Ureter (tissue), 1 donor: ENCODE results near the gene CYP4F3. TPM values are rescaled to one million over a fixed set of nuclear protein-coding genes. Genes with fewer than 3 reads are reported as not detected.
"Not testable (repeated sequence)": the region's sequence is repeated elsewhere in the genome, so short reads cannot be mapped to it uniquely, and the experiment has no call there.

Experiments used
- DNase-seq: peaks from one replicate; pipeline ENCODE4 v3.0.0-alpha.2; 2020; ENCODE audit warnings: low spot score
- total RNA-seq: library from RNA; stranded (reverse); gene quantifications from one replicate; pipeline ENCODE4 v1.2.4, GENCODE V29; 2023
- donor health status: DM: yes; HTN: yes; CAD: no.

The CYP4F3 gene
- total RNA-seq, 1 donor from 2014 or later: 10.7 TPM

DNA sequence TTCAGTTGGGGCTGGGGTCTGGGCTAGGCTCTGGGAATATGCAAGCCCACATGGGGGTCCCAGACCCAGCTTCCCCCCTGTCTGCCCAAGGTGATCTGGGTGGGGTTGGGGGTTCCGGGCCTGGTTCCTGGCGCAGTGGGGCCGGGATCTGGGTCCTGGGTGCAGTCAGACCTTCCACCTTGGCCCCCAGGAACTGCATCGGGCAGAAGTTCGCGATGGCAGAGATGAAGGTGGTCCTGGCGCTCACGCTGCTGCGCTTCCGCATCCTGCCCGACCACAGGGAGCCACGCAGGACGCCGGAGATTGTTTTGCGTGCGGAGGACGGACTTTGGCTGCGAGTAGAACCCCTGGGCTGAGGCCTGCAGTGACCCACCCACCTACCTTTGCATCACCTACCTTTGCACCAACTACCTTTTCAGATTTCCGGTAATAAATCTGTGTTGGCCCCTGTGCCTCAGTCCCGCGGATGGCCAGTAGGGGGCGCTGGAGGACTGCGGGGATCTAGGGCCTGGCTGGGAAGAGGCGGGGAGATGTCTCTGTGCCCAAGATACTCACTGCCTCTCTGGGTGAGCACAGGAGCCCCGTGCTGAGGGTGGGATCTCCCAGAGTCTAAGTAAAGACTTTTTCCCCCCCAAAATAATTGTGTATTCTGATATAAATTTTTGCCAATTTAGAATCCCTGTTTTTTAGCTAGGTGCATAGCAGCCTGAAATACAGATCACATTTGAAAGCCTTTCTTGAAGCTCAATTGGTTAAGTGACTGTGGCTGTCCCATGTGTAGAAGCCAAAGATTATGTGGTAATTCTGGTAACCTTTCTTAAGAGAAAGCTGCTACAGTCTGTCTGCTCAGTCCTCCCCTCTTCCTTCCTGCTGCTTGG lies 11.5 kb upstream of the CYP4F3 start:
- peak; percentile 91 for DNase-seq

DNA sequence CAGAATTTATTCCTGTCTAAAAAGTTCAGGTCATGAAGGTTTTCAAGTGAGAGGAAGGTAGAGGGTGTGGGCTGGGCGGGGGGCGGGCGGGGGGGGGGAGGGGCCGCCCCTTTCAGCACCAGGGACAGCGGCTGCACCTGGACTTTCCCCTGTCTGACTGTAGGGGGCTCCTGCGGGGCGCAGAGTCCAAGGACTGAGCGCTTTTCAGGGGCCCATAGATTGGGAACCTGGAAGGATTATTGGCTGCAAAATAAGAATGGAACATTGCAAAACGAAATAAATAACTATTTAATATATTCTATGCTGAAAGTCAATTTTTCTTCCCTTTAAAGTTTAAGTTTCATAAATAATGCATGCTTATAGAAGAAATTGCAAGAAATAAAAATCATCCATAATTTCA lies 8.9 kb upstream of the CYP4F3 start:
- peak; percentile 39 for DNase-seq

DNA sequence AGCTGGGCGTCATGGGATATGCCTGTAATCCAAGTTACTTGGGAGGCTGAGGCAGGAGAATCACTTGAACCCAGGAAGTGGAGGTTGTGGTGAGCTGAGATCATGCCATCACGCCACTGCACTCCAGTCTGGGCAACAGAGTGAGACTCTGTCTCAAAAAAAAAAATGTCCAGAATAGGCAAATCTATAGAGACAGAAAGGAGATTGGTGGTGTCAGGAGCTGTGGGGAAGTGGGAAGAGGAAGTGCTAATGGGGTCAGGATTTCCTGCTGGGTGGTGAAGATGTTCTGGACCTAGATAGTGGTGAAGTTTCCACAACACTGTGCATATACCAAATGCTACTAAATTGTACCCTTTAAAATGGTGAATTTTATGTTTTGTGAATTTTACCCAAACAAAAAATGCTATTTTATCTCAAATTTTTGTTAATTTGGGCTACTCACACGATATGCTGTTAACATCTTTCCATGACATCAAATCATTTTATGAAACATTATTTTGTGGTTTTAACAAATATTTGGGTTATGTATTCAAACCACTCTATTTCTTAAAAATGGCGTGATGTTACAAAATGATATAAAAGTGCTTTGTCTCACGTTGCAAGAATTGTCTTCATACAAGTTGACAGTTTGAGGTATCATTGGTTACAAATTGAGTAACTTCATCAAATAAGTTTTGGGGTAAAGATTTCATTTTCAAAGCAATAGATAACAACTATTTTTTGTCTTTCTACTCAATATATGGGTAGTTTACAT lies 7.4 kb upstream of the CYP4F3 start:
- no peak for DNase-seq

DNA sequence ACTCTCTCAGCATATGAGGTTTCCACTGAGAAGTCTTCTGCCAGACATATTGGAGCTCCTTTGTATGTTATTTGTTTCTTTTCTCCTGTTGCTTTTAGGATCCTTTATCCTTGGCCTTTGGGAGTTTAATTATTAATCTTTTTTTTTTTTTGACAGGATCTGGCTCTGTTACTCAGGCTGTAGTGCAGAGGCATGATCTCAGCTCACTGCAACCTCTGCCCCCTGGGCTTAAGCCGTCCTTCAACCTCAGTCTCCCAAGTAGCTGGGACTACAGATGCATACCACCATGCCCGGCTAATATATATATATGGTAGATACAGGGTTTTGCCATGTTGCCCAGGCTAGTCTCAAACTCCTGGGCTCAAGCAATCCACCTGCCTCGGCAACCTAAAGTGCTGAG lies 6.6 kb upstream of the CYP4F3 start:
- no peak for DNase-seq

DNA sequence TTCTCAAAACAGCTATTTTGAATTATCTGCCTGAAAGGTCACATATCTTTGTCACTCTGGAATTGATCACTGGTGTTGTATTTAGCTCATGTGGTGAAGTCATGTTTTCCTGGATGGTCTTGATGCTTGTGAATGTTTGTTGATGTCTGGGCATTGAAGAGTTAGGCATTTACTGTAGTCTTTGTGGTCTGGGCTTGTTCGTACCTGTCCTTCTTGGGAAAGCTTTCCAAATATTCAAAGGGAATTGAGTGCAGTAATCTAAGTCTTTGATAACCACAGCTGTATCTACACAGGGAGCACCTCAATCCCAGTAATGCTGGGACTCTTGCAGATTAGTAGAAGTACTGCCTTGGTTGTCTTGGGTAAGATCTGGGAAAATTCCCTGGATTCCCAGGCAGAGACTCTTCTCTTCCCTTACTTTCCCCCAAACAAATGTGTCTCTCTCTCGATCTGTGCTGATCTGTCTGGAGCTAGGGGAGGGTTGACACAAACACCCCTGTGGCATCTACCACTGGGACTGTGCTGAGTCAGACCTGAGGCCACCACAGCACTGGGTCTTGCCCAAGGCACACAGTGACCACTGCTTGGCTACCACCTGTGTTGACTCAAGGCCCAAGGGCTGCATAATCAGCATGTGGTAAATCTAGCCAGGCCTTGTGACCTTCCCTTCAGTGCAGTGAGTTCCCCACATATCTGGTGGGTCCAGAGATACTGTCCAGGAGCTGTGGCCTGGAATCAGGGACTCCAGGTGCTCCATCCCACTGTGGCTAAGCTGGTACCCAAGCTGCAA lies 5.5 kb upstream of the CYP4F3 start:
- DNase-seq: no peak

DNA sequence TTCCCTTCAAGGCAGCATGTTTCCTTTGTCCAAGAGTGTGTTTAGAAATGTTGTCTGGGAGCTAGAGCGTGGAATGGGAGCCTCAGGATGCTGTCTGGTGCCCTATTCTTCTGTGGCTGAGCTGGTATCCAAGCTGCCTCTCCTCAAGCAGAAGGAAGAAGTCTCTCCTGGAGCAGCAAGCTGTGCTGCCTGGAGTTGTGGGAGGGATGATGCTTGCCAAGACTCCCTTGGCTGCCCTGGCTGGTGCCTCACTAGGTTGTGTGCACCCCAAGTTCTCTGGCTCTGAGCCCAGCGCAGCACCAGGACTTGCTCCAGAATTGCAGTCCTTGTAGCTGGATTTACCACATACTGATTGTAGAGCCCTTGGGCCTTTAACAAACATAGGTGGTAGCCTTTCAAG lies 4.7 kb upstream of the CYP4F3 start:
- DNase-seq: no peak

DNA sequence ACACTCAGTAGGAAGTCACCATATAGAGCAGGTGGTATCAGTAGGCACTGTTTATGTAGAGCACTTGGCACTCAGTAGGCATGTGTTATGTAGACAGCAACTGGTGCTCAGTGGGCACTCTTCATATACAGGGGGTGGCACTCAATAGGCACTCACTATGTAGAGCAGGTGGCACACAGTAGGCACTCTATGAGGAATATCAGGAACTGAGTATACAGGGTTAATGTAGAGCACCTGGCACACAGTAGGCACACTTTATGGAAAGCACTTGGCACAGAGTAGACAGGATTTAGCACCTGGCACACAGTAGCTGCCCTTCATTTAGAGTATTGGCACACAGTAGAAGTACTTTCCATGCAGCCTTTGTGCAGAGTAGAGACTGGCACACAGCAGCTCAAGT lies 1.1 kb upstream of the CYP4F3 start:
- DNase-seq: no peak

DNA sequence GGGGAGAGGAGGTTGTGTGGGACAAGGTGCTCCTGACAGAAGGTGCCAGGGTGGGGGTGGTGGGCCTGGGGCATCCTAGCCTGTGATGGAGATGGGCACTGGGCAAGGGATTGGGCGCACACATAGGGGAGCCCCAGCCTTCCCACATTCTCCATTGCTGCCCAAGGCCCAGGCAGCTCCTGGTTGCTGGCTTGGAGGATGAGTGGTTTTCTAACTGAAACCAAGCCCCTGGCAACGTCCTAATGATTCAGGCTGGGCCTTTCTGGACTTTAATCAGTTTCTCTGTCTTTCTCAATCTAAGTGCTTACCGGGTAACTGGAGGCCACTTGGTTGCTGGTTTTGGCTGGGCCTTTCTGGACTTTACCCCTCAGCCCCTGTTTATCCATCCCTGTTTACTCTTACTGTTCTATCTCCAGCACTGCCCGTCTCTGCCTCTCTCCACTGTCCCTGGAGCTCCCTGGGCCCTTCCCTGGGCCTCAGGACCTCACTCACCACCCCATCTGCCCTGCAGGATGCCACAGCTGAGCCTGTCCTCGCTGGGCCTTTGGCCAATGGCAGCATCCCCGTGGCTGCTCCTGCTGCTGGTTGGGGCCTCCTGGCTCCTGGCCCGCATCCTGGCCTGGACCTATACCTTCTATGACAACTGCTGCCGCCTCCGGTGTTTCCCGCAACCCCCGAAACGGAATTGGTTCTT lies 354 bp downstream of the CYP4F3 start:
- no peak for DNase-seq

DNA sequence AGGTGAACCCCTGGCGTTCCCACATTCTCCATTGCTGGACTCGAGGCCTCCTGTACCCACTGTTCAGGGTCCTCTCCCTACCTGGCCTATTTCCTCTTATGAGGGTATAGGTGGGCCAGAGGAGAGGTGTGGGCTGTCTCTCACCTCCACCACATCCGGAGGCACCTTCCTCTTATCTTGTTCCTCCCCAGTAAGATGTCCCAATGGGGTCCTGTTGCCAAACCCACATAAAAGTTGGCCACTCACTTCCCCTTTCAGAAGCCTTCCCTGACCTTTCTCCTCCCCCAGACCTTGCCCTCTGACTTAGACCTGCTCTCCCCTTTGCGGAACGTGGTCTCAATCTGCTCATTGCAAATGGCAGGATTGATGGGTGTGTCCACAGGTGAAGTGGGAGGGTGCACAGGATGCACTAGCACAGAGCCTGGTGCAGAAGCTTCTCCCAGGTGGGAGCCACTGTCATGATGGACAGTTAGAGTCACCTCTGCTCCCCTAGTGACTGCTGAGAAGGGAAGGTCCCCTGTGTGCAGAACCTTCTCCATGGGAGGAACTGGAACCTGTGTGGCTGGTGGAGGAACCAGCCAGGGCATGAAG lies 1.3 kb downstream of the CYP4F3 start:
- no peak for DNase-seq

DNA sequence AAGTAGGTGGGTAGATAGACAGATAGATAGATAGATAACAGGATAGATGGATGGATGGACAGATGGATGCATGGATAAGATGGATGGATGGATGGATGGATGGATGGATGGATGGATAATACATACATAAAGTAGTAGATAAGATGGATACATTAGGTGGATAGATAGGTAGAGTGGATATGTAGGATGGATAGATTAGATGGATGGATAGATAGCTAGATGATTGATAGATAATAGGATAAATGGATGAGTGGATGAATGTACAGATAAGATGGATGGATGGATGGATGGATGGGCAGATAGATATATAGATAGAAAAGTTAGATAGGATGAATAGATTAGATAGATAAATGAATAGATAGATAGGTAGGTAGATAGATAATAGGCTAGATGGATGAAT lies 2.1 kb downstream of the CYP4F3 start:
- DNase-seq: no peak

DNA sequence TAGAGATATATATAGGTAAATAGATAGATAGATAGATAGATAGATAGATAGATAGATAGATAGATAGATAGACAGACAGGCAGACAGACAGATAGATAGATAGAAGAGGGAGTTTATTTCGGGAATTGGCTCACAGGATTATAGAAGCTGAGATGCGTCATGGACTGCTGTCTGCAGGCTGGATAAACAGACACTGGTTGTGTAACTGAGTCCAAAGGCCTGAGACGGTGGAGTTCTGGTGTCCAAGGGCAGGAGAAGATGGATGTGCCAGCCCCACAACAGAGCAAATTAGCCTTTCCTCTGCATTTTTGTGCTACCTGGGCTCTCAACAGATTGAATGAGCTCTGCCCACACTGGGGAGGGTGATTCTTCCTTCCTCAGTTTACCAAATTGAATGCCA lies 2.7 kb downstream of the CYP4F3 start:
- DNase-seq: no peak

DNA sequence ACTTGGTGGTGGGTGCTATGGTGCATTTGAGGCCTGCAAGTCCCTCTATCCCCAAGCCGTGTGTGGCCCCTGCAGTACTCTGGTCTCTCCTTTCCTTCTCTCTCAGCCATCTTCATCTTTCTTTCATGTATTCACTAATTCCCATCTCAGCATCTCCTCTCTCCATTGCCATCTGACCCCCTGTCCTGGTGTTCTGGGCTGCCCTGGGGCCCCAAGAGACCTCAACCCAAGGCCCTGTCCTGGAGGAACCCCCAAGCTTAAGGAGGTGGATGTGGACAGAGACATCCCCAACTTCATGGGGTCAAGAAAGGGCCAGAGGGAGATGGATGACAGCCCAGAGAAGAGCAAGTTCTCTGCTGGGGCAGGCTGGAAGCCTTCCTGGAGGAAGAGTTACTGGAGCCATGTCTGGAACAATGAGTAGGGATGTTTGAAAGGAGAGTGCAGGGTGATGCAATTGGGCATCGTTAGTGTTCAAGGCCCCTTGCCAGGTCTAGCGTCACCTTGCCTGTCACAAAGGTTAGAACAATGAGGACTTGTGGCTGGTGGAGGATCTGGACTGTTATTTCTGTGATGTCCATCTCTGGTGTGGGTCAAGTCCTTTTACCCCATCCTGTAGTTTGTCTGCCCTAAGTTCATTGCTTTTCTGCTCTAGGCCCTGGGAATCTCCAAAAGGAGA lies 3.5 kb downstream of the CYP4F3 start:
- no peak for DNase-seq

DNA sequence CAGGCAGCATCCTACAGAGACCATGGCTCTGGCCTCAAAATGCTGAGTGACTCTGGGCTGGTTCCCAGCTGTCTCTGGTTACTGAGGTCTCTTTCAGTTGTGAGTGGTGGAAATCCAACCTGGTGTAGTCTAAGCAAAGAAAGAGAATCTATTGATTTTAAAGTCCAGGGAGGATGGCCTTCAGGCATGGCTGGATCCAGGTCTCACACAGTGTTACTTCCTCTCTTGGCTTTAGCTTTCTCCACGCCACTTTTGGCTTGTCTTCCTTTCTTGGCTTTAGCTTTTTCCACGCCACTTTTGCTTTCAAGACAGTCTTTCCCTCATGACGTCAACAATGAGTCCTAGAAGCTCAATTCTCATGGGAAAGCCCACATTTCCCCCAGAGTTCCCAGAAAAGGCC lies 4.1 kb downstream of the CYP4F3 start:
- no peak for DNase-seq

DNA sequence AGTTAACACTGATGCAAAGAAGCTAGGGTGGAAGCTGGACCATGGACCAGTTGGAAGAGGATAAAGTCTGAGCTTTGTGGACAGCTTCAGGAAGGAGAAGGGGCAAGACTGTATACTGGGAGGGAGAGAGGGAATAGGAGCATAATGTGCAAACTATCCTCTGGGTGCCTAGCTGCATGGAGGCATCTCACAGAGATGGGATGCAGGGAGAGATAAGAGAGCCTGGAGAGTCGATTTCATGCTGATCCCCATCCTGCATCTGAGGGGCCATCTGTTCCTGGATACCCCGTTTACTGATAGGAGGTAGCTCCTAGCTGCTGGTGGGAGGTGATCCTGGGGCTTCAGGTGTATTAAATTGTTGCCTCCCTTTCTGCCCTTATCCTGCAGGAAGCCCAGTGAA lies 8.8 kb downstream of the CYP4F3 start:
- no peak for DNase-seq

DNA sequence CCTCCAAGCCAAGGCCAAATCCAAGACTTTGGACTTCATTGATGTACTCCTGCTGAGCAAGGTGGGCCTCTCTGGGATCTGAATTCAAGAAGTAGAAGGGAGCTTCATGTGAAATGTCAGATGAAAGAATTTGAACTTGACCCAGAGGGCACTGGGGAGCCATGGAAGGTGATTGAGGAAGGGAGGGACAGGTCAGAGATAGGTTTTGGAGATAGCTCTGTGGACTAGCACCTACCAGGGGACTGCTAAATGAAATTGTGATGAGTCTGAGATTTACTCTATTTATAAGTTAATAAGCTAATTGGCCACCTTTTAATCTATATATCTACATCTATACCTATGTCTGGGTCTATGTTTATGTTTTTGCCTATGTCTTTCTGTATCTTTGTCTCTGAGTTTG lies 9.4 kb downstream of the CYP4F3 start:
- not testable (repeated sequence) for DNase-seq

DNA sequence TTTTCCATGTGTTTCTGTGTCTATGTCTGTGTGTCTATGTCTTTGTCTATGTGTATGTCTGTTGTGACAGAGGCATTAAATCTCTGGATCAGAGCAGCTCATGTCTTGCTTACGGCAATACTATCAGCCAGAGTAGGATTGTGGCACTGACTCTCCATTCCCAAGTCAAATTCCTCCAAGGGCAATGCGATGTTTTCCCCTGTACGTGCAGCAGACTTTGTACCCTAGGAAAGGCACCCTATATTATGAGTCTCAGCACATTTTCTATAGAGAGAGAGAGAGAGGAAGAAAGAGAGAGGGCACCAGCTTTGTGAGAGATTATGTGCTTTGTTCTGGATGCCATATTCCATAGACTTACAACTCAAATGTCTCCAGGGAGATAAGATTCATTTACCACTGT lies 11.1 kb downstream of the CYP4F3 start:
- no peak for DNase-seq

DNA sequence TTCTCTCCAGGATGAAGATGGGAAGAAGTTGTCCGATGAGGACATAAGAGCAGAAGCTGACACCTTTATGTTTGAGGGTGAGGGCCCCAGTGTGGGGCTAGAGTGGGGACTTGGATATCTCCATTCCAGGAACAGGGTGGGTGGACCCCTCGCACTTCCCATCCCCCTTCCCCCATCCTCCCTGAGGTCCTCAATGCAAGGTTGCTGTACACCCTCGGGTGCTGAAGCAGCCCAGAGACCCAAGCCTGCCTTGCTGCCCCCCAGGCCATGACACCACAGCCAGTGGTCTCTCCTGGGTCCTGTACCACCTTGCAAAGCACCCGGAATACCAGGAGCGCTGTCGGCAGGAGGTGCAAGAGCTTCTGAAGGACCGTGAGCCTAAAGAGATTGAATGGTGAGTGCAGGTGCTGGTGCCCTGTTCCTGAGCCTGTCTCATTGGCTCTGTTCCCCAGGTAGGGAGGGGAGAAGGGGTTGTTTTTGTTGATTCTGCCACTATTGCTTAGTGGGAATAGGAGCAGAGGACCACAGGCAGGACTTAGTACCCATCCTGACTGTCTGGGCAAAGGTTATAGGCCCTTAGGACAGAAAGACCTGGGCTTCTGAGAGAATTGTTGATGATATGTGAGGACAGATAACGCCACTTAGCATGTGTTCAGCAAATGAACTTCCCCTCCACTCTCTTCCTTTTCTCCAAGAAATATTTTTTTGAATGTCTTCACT lies 12.0 kb downstream of the CYP4F3 start:
- no peak for DNase-seq

DNA sequence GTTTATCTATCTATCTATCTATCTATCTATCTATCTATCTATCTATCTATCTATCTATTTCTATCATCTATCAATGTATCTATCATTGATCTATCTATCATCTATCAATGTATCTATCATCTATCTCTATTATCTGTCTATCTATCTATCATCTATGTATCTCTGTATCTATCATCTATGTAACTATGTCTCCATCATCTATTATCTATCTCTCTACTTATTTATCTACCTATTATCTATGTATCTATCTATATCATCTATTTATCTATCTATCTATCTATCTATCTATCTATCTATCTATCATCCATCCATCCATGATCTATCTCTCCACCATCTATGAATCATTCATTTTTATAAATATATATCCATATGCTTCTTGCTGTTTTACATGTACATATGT lies 15.8 kb downstream of the CYP4F3 start:
- DNase-seq: no peak

DNA sequence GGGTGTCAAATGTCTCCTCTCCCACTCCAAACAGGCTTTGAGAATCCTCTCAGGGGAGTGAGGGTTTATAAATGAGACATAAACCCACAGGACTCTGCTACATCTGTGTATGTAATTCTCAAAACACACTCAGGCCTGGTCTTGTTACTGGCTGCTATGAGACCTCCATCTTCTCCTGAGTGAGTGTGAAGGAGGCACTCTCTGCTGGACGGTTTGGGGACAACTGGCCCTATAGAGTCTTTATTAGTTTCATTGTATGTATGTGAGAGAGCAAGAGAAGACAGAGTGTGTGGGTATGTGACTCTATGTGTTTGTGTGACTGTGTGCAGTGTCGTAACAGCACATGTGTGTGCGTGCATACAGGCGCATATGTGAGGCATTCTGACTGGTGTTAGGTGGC lies 22.6 kb downstream of the CYP4F3 start:
- DNase-seq: no peak

DNA sequence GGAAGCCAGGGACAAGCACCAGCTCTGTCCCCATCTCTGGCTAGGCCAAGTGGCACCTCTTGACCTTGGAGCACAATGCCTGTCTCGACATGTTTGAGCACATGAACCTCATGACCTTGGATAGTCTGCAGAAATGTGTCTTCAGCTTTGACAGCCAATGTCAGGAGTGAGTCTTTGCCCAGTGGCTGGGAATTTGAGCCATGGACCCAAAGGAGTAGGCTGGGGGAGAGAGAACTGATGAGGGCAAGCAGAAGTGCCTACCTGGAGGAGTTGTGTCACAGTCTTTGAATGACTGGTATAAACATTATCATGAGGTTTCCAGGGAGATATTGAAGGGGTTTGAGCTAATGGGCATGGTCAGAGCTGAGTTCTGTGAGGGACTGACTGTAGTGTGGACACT lies 25.5 kb downstream of the CYP4F3 start:
- DNase-seq: no peak
